Measurements from ENCODE around the gene DEFB121.
"Not testable (repeated sequence)": the region's sequence is repeated elsewhere in the genome, so short reads cannot be mapped to it uniquely, and the experiment has no call there.

DEFB121 gene

GRCh38 chr20:31406115-31406514 is at the start of gene DEFB121:
Gene DEFB121, minus strand, starts transcription at chr20:31406215. Its CDS starts 63 bp downstream, at chr20:31406152.
- DNase-seq: no peak

GRCh38 chr20:31454361-31454760 is 48.3 kb upstream of the DEFB121 start:
- no peak for DNase-seq

GRCh38 chr20:31452575-31452974 is 46.6 kb upstream of the DEFB121 start:
- no peak for DNase-seq

- DNase-seq: no peak
Measured at GRCh38 chr20:31449511-31450414, 43.7 kb upstream of the DEFB121 start.

- DNase-seq: no peak
Measured at GRCh38 chr20:31446084-31446819, 40.2 kb upstream of the DEFB121 start.

- no peak for DNase-seq
Measured at GRCh38 chr20:31440012-31440659, 34.1 kb upstream of the DEFB121 start, which contains the start of gene DEFB123. Gene DEFB123, plus strand, starts transcription at chr20:31440632. Its CDS starts 67 bp downstream, at chr20:31440699.

GRCh38 chr20:31430568-31431115 is 24.6 kb upstream of the DEFB121 start:
- DNase-seq: no peak

GRCh38 chr20:31427576-31427975 is 21.6 kb upstream of the DEFB121 start:
- not testable (repeated sequence) for DNase-seq

- not testable (repeated sequence) for DNase-seq
Measured at GRCh38 chr20:31426891-31427551, 21.0 kb upstream of the DEFB121 start.

GRCh38 chr20:31425797-31426196 is 19.8 kb upstream of the DEFB121 start:
- DNase-seq: no peak

- no peak for DNase-seq
Measured at GRCh38 chr20:31418307-31418706, 12.3 kb upstream of the DEFB121 start.

- no peak for DNase-seq
Measured at GRCh38 chr20:31415653-31416052, 9.6 kb upstream of the DEFB121 start.

- no peak for DNase-seq
Measured at GRCh38 chr20:31414381-31414780, 8.4 kb upstream of the DEFB121 start.

- no peak for DNase-seq
Measured at GRCh38 chr20:31410011-31410410, 4.0 kb upstream of the DEFB121 start.

- DNase-seq: no peak
Measured at GRCh38 chr20:31403886-31404285, 2.1 kb downstream of the DEFB121 start.

- no peak for DNase-seq
Measured at GRCh38 chr20:31394900-31395299, 11.1 kb downstream of the DEFB121 start.

GRCh38 chr20:31392836-31393235 is 13.2 kb downstream of the DEFB121 start:
- no peak for DNase-seq

GRCh38 chr20:31390490-31390889 is 15.5 kb downstream of the DEFB121 start, which contains the start of gene DEFB119:
Gene DEFB119, minus strand, starts transcription at chr20:31390590. Its CDS starts 107 bp downstream, at chr20:31390483.
- no peak for DNase-seq

- DNase-seq: no peak
Measured at GRCh38 chr20:31374346-31374745, 31.7 kb downstream of the DEFB121 start.

- DNase-seq: no peak
Measured at GRCh38 chr20:31368301-31368700, 37.7 kb downstream of the DEFB121 start, which contains the start of gene DEFB118. Gene DEFB118, plus strand, starts transcription at chr20:31368601. Its CDS starts 50 bp downstream, at chr20:31368651.

GRCh38 chr20:31364272-31364671 is 41.7 kb downstream of the DEFB121 start:
- DNase-seq: not testable (repeated sequence)

GRCh38 chr20:31363295-31363694 is 42.7 kb downstream of the DEFB121 start:
- no peak for DNase-seq
